GM19468 (cell line): Measurements from ENCODE around the gene PARVG.

Source experiments
- ATAC-seq: cut with Tn5 transposase; IDR thresholded peaks from one replicate; pipeline ENCODE4 v1.9.1; 2021; ENCODE audit warnings: mild to moderate bottlenecking, moderate library complexity, moderate number of reproducible peaks; ENCODE audit not compliant: unreplicated experiment; ENCODE audit errors: extremely low read depth

Gene PARVG

GRCh38 chr22:44256556-44257485 lies 76.1 kb downstream of the PARVG start:
- ATAC-seq = no peak
